Measurements from ENCODE around the gene TEDC1.

The TEDC1 gene, protein sequence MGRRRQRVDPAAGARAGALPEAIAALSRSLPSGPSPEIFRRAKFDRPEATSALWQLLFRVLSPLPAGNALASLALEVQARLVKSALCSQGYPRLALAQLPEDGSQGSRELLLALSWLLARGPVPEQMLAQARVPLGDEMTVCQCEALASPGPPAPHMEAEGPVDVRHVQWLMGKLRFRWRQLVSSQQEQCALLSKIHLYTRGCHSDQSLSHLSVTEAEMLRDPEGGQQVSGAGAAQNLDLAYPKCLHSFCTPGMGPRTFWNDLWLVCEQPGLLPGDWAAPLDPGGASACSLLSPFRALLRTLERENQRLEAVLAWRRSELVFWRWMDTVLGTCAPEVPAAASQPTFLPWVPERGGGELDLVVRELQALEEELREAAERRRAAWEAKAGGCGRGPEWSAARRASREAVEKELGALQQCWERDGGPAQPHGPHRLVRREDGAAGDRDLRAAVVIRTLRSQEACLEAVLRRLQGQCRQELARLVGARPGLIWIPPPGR

DNA sequence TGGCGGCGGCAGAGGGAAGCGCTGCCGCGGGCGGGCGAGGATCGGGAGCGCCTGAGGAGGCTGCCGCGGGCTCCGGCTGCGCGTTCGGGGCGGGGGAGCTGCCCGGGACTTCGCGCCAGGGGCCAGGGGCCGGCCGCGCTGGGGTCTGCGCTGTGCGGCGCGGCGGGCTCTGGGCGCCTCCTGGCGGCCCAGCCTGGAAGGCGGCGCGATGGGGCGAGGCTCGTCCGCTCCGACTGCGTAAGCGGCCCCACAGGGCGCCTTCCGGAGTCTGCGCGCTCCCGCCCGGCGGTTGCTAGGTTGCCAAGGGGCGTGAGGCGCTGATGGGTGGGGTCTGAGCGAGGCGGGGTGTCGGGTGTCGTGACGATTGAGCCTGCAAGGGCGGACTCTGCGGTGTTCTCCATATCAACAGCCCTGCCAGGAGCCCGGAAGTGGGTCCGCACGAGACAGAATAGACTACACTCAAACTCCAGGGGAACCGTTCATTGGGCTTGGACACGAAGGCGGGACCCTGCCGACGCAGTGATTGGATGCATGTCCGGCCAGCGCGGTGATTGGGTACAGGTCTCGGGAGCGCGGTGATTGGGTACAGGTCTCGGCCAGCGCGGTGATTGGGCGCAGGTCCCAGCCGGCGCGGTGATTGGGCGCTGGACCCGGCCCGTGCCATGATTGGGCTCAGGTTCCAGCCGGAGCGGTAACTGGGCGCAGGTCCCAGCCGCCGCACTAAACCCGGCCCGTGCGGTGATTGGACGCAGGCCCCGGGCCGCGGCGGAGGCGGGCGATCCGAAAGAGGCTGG lies at the start of gene TEDC1:
Gene TEDC1, plus strand, starts transcription at position 675 of the 794 bp plus-strand sequence. CDS start 130 bp downstream, outside the sequence.
- DNase-seq (ENCODE audit: low spot score), result peak; percentile 99

DNA sequence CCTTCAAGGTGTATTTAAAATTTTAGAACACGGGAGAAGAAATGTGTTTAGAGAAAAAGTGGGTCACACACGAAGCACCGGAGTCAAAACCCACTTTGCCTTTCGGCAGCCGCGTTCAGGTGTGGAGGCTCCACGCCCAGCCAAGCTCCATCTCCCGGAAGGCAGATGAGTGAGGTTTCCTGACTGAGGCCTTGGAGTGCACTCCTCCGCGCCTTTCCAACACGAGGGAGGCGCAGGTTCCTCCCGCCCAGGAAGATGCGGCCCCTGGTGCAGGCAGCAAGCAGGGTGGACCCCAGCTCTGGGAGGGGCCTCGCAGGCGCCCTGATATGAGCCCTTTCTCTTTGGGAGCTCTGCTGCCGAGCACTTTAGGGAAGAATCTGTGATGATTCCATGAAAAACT lies 48.9 kb upstream of the TEDC1 start:
- DNase-seq (ENCODE audit: low spot score), result no peak

DNA sequence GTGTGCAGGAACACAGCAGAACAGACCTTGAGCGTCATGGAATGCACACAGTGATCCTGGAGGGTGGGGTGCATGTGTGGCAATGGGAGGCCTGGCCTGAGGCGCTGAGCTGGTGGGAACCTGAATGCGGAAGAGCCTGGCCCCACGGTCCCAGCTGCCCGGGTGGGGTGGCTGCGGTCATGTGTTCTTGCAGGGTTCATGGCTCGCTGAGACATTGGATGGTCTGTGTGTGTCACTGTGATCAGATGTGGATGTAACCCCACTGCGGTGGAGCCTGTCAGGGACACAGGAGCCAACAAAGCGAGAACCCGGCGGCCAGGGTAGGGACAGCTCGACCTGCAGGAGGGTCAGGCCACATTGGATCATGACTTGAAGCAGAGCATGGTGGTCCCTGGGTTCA lies 48.2 kb upstream of the TEDC1 start:
- no peak for DNase-seq (ENCODE audit: low spot score)

DNA sequence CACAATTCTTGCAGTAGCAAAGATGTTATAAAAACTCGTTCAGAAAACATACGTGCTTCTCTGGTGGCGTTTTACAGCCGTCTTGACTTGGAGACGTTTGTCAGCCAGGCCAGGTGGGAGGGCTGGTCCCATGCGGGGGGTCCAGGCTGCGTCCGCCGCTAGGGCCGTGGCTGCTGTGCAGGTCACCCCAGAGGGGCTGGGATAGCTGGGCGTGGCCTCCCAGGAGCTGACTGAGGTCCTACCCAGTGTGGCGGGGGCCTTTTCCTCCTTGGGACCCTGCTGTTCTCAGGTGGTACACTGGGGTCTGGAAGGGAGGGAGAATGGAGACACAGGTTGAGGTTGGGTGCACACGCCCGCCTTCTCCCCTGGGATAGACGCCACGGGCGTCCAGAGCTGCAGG lies 46.2 kb upstream of the TEDC1 start:
- no peak for DNase-seq (ENCODE audit: low spot score)

DNA sequence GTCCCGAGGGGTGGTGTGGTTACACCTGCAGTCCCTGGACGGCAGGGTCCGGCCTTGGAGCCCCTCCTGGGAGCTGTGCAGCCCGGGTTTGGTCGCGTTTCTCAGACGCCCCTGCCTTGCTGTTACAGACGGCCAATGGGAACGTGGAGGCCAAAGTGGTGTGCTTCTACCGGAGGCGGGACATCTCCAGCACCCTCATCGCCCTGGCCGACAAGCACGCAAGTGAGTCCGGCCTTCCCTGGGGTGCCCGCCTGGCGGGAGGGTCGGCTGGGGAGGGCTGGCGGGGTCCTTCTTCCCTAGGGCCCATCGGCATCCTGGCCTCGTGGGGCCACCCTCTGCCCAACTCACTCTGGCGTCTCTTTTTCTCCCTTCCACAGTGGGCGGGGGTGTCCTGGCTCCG lies 45.8 kb upstream of the TEDC1 start:
- no peak for DNase-seq (ENCODE audit: low spot score)

DNA sequence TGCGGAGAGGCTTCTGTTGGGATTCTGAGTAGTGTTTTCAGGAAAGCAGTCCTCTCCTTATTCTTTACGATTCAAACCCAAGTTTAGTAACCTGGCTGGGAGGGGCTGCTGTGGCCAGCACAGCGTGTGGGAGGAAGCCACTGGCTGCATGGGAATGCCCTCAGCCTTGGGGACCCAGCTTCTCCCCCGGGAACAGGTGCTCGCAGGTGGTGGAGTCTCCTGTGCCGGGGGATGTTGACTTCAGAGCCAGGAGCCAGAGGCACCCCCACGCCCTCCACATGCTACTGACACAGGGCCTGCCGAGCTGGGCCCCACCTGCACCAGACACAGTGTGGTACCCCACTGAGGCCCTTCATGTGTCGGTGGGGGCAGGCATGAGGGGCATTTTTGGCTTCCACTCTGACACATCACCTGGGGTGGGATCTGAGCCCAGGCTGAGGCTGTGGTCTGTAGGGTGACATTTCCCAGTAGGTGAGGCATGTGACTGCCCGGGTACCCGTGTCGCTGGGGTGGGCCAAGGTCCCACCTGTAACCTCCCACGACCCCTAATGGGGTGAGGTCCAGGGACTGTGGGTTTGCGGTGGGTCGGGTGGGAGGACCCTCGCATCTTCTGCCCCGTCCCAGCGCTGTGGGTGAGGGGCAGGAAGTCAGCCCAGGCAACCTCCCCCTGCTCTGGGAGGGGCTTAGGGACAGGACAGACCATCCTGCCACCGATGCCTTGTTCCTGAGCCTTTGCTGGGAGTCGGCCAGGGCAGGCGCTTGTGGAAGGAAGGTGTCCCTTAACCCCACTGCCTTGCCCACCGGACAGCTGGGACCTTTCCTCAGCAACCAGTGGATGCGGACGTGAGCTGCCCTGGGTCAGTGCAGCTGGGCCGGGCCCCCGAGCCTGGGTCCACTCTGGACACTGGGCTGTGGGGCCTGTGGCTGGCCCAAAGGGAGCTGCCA lies 44.9 kb upstream of the TEDC1 start:
- no peak for DNase-seq (ENCODE audit: low spot score)

DNA sequence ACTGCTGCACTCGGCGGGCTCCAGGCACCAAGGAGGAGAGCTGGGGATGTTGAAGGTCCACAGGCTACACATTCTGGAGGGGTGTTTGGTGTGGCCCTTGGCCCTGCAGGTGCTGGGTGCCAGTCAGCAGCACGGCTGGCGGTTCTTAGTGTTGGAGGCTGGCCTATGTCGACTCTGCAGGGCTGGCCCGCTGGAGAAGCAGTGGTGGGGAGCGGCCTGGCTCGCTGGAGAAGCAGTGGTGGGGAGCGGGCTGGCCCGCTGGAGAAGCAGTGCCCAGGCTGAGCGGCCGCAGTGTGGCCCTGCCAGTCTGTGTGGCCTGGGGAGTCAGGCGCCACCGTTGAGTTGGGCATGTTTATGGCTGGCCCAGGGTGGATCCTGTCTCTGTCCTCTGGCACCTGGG lies 44.1 kb upstream of the TEDC1 start:
- DNase-seq (ENCODE audit: low spot score), result no peak

DNA sequence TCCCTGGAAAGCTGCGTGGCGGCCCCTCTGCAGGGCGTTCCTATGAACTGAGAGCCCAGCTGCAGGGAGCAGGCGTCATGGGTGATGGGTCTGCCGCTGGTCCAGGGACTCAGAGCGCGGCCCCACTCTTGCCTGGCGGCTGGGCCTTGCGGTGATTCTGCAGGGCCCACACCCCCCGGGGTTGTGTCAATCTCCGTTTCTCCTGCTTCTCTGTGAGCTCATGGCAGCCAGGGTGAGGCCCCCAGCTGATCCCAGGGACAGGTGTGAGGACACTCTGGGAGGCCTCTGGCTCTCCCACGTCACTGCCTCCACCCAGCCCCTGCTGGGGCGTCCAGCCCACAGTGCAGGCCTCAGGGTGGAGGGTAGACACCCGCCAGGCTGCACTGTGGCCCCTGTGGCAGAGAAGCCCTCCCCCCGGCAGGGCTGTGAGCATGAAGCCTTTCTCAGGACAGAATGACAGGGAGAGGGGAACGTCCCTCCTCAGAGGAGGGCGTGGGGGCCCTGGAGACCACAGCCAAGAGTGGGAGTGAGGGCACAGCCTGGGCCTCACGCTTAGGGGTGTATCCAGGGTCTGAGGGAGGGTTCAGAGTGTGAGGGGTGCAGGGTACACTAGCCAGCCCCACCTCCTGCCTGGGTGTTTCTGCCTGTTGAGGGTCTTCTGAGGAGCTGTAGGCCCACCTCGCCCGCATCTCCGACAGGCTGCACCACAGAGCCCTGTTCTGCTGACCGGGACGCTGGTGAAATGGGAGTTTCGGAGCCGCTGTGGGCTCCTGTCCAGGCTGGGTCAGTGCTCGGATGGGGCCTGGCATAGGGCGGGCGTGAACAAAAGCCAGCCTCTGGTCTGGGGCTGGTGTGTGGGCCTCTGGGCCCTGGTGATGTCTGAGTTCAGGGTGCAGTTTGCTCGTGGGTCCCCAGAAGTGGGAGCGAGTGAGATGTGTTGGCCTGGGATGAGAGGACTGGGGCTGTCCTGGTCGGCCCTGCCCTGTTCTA lies 43.1 kb upstream of the TEDC1 start:
- no peak for DNase-seq (ENCODE audit: low spot score)

DNA sequence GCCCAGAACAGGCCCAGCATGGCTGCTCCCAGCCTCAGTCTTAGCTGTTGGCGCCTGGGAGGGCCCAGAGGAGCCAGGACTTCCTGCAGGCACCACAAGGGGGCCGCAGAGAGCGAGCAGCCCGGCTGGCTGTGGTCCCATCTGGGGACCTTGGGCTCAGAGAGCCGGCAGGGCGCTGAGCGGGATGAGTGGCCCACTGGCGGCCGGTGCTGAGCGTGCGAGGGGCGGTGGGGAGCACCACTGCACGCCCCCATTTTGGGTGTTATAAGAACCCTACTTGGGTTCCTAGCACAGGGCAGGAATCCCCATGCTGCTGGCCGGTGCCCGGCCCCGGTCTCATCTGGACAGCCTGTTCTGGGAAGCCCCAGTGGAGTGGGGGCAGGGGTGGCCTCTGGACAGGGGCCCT lies 42.3 kb upstream of the TEDC1 start:
- DNase-seq (ENCODE audit: low spot score), result peak; percentile 67

DNA sequence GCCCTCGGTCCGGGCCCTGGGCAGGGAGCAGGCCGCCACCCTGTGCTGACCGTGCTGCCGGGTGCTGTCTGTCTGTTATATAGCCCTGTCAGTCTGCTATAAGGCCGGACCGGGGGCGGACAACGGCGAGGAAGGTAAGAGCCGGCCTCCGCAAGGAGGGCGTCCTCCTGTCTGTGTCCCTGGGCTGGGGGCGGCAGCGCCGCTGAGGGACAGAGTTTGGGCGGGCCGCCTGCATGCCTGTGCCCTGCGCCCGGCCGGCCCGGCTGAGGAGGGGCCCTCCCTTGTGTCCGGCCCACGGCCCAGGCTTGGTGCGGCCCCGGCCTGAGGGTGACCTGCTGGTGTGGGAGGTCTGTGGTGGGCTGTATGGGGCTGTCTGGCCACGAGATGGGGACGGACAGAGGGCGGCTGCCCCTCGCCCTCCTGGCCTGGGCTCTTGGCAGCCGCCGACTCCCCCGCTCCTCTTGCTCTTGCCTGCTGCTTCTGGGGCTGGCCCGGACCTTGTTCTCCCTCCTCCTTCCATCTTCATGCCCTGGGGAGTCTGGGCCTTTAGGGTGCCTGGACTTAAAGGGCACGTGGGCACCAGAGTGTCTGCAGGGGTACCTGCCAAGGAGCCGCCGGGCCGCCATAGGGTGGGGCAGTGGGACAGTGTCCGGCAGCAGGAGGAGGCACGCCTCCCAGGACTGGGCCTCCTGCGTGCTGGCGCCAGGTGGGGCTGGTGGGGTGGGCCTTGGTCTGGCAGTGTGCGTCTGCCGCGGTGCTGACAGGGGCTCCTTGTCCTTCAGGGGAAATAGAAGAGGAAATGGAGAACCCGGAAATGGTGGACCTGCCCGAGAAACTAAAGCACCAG lies 41.5 kb upstream of the TEDC1 start:
- no peak for DNase-seq (ENCODE audit: low spot score)

DNA sequence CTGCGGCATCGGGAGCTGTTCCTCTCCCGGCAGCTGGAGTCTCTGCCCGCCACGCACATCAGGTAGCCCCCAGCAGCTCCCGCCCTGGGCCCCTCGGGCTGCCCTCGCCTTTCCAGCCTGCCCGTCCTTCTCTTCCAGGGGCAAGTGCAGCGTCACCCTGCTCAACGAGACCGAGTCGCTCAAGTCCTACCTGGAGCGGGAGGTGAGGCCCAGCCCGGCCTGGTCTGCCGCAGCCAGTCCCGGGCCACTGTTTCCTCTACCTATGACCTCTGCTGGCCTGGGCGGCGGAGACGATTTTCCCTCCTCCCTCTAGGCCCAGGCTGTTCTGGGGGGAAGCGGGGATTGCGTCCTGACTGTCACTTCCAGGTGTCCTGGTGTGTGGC lies 40.9 kb upstream of the TEDC1 start:
- no peak for DNase-seq (ENCODE audit: low spot score)

DNA sequence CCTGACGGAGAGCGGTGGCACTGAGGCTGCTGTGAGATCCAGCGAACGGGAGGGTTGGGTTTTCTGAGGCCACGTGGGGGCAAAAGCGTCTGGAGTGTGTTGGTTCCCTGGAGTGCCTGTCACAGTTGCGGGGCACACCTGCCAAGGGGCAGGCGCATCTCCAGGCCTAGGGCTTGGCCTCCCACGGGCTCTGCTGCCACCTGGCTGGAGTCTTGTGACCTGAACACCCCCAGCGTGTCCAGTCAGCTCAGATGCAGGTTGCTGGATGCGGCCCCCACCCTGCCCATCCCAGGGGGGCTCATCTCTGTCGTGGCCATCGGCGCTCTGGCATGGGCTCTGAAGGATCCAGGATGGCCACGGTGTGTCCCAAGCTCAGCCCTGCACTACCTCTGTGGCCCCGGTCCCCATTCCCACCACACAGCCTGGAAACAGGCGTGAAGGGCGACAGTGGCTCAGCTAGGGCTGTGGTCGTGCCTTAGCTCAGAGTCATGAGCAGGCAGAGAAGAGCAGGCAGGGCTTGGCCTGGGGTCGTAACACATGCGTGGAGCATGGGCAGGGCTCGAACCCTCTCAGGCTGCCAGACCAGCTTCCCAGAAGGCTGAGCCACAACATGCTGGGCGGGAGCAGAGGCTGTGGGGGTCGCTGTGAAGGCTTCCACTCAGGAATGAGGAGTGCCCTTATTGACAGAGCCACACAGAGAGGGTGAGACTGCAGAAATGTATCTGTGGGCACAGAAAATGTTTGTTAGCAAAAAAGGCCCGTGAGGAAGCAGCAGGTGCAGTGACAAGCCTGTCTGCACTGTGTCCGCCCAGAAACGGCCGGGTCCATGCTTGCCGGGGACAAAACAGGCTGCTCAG lies 40.0 kb upstream of the TEDC1 start:
- no peak for DNase-seq (ENCODE audit: low spot score)

DNA sequence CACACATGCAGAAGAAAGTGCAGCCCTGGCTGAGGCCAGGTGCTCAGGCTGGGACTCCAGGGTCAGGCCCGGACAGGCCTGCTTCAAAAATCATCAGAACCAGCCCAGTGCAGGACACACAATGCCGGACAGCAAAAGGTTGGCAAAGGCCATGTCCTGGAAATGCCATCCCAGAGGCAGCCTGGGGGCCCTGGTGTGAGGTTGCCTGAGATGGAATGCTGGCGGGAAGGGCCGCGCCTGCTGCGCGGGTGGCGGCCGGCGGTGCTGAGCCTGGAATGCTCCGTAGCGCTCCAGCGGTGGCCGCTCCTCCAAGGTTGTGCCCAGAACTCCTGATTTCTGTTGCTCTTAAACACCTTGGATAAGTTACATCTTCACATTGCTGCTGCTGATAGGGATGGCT lies 38.1 kb upstream of the TEDC1 start:
- no peak for DNase-seq (ENCODE audit: low spot score)

DNA sequence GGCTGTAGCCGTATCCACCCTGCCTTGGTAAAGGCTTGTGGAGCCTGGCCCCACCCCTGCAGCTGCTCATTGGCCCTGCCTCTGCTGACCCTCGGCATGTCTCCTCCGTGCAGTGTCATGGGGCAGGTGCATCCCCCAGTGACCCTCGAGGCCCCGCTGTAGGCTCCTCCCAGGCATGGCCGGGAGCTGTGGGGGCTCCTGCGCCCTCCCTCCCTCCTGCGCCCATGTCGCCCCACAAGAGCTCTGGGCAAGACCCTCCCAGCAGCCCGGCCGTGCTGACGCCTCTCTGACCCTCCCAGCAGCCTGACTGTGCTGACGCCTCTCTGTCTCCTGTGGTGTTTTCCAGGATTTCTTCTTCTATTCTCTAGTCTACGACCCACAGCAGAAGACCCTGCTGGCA lies 37.2 kb upstream of the TEDC1 start:
- no peak for DNase-seq (ENCODE audit: low spot score)

DNA sequence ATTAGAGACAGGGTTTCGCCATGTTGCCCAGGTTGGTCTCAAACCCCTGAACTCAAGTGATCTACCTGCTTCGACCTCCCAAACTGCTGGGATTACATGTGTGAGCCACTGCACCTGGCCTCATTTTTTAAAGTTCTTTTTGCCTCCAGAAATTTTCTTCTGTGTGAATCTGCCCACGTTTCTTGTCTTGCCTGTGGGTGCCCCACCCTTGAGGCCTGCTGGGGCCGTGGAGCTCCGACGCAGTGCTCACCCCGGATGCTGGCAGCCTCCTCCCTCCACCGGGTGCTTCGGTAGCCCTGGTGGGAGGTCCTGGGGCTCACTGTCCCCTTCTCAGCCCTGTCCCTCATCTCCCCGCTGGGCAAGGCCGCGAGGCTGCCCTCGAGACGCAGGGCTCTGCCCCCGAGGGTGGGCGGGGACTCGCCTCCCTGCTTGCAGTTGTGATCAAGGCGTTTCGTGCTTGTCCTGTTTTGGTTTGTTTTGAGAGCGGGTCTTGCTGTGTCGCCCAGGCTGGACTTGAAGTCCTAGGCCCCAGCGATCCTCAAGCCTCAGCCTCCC lies 35.9 kb upstream of the TEDC1 start:
- DNase-seq (ENCODE audit: low spot score), result no peak

DNA sequence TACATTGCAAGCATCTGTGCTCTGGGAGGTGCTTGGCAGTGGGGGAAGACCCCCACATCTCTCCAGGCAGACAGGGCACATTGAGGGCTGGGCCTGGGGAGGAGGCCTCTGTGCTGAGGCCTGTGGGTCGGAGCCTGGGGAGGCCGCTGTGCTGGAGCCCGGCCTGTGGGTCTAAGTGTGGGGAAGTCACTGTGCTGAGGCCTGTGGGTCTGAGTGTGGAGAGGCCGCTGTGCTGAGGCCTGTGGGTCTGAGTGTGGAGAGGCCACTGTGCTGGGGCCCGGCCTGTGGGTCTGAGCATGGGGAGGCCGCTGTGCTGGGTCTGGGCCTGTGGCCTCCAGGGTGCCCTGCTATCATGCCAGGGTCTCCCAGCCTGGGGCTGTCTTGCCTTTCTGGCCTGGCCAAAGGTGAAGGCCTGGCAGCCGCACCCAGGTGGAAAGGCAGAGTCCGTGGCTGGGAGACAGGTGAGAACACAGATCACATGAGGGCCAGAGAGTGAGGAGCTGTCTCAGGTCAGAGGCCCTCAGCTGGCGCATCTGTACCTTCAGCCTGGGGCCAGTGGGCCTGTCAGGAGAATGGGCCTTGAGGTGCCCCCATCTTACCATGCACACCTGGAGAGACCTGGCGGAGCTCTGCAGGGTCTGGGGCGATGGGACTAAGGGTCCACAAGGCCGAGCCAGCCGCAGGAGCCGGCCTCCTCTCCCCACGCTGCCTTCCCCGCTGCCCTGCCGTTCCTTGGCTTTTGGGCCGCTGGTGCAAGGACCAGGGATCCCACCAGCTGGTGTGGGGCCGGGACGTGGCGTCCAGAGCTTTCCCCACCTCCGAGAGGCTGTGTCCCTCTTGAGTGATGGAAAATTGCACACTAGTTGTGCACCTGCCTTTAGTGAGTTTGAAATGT lies 35.0 kb upstream of the TEDC1 start:
- DNase-seq (ENCODE audit: low spot score), result no peak

DNA sequence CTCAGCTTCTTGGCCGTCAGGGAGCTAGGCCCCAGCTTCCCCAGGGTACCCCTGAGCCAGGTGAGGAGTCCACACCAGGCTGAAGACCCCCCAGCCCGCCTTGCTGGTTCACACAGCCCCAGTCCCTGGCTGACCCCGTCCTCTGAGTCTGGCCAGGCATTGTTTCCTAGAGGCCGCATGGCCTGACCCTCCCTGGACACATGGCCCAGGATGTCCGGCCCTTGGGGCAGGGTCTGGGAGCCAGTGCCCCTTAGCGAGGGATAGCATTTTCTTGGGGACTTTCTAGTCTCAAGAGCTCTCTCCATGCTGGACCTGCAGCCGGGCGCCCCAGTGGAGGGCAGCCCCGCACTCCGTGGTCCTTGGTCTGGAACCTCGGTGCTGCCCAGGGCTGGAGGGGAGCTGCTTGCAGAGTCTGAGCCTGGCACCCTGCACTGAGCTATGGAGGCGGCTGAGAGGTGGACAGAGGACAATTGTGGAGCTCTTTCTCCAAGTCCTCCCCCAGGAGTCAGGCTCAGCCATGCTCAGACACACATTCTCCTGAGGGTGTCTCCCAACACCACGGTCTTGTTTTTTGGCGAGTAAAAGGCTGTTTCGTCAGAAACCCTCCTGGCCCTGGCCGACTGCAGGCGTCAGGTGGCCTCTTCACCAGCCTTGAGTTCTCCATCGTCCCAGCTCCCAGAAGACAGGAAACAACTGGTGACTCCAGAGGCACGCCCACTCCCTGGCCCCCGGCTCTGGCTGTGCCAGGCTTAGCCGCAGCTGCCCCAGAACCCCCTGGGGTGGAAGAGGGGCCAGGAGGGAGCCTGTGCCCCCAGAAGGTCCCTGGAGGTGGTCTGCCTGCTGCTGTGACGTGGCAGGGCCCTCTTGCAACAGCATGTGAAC lies 34.1 kb upstream of the TEDC1 start:
- DNase-seq (ENCODE audit: low spot score), result no peak

Measured in hematopoietic multipotent progenitor cell treated with erythropoietin and hydrocortisone succinate and interleukin-3 and kit ligand, for 17 days (in vitro differentiated cells).